GM18909 (cell line): ENCODE measurements around the gene ZNF77.
"Not testable (repeated sequence)": the region's sequence is repeated elsewhere in the genome, so short reads cannot be mapped to it uniquely, and the experiment has no call there.

Experiments used
- ATAC-seq: cut with Tn5 transposase; IDR thresholded peaks from one replicate; pipeline ENCODE4 v1.9.1; 2021; ENCODE audit warnings: mild to moderate bottlenecking; ENCODE audit not compliant: unreplicated experiment, poor library complexity

Gene ZNF77

DNA sequence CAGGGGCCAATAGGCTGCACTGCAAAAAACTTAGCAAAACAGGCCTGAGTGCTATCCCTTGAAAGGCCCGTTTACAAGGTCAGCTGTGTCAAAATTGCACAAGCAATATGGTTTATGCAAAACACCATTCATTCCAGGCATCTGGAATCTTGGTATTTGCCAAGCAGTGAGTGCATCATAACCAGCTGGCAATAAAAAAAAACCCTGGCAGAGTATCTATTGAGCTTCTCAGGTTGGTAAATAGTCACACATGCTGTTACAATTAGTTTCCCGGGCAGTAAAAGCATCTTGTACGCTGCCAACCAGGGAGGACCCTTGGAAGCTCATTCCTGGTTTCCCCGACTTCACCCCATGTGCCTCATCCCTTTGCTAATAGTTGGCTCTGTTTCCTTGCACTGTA, 21.3 kb downstream of the ZNF77 start:
- ATAC-seq: no peak

DNA sequence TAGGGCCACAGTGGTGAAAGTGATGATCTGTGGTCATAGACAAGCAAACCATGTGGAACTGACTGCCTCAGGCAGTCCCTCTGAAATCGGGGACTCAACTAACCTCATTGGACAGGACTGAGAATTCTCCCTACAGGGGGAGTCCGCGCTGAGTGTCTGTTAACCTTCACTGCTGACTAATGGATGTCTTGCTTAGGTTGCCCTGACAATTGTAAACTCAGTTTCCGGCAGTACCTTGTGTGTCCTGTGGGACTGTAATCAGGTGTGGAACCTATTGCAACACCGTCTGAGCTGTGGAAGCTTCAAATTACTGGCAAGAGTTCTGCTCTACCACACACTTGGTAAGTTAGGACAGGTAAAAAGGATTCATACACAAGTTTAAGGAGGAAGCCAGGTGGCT, 21.8 kb downstream of the ZNF77 start:
- no peak for ATAC-seq

DNA sequence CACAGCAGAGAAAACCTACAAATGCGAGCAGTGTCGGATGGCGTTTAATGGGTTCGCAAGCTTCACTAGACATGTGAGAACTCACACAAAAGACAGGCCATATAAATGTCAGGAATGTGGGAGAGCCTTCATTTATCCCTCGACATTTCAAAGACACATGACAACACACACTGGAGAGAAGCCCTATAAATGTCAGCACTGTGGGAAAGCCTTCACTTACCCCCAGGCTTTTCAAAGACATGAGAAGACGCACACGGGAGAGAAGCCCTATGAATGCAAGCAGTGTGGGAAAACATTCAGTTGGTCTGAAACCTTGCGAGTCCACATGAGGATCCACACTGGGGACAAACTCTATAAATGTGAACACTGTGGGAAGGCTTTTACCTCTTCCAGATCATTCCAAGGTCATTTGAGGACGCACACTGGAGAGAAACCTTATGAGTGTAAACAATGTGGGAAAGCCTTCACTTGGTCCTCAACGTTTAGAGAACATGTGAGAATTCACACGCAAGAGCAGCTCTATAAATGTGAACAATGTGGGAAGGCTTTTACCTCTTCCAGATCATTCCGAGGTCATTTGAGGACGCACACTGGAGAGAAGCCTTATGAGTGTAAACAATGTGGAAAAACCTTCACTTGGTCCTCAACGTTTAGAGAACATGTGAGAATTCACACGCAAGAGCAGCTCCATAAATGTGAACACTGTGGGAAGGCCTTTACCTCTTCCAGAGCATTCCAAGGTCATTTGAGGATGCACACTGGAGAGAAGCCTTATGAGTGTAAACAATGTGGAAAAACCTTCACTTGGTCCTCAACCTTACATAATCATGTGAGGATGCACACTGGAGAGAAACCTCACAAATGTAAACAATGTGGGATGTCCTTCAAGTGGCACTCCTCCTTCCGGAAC, 27.2 kb downstream of the ZNF77 start:
- no peak for ATAC-seq

DNA sequence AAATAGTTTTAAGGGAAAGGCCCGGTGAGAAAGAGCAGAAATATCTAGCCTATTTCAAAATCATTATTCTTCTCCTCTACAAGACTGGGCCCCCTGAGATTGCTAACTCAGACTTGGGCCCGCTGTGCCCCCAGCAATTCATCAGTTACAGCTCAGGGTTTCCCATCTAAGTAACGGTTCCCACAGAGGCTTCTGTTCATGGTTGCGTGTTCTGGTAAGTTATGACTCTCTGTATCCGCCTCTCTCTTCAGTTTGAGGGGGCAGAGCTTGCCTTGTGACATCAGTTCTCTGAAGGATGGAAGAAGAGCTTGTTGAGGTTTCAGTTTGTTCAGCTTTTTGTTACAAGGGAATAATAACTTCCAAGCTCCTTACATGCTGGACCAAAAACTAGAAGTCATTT, 32.5 kb downstream of the ZNF77 start:
- ATAC-seq: no peak

DNA sequence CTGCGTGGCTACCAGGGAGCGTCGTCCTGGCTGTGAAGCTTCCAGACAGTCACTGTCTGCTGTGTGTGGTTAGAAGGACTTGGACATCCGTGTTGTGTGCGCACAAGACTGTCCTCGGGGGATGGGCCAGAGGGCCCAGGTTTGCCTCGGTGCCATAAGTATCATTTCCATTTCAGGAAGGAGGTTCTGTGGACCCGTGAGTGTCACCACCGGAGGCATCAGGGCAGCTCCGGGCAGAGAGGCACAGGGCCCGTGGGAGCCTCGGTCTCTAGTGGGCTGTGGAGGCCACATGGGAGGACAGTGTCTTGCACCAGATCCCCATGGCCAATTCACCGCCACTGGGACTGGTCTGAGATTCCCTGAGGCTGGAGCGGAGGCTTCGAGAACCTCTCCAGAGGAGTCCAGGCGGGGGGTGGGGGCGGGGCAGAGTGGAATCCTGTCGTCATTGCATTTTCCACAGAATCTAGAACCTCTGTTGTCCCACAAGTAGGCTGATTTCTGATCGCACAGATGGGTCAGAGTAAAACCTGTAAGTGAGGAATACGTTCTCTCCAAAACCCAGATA, 38.1 kb downstream of the ZNF77 start:
- ATAC-seq: no peak

DNA sequence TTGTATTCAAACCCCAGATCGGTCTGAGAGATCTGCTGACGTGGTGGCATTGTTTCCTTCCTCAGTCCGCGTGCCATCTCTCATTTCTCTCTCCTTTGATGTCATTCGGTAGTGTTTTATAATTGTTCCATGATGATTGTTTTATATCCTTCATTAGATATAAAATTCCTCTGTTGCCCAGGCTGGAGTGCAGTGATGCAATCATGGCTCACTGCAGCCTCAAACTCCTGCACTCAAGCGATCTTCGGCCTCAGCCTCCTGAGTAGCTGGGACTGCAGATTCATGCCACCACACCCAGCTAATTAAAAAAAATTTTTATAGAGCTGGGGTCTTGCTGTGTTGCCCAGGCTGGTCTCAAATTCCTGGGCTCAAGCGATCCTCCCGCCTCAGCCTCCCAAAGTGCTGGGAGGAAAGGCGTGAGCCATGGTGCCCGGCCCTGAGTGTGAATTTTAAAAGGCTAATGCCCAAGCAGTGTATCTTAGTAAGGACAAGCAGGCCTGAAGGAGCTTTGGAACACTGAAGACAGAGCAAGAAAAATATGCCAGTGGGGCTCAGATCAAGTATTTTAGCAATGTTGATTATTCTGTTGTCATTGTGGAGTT, 38.8 kb downstream of the ZNF77 start:
- no peak for ATAC-seq

DNA sequence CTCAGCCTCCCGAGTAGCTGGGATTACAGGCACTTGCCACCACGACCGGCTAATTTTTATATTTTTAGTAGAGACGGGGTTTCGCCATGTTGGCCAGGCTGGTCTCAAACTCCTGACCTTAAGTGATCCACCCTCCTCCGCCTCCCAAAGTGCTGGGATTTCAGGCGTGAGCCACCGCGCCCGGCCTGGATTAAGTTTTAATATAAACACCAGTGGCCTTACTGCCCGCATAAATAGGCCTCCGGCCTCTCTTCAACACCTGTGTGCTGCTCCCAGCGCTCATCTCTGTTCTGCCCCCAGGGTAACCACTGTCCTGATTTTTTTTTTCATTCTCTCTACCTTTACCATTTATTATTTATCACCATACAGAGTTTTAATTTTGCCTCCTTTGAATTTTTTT, 41.4 kb downstream of the ZNF77 start:
- not testable (repeated sequence) for ATAC-seq

DNA sequence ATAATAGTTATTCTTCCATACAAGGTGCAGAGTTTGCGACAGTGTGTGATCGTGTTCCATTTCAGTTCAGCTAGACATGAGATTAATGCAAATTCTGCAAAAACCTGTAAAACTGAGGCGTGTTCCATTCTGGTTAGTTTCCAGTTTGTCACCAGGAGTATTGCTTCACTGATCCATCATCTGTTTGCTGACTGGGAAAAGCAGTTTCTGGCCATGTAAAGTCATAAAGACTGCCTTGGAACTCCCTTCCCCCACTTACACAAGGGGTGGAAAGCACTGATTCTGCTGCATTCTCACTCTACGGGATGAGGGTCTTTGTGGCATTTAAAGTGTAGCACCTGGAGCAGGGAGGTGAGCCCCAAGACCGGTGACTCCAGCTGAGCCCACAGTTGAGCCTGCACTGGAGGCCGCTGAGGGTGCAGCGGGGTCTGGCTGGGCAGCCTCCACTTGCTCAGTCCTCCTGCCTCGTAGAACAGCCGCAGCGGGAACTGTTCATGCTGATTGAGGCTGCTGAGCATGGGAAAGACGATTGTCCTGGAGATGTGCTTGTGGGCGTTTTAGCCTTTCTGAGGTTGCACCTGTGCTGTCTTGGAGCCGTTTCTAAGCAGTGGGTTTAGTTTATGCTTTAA, 42.1 kb downstream of the ZNF77 start:
- no peak for ATAC-seq

DNA sequence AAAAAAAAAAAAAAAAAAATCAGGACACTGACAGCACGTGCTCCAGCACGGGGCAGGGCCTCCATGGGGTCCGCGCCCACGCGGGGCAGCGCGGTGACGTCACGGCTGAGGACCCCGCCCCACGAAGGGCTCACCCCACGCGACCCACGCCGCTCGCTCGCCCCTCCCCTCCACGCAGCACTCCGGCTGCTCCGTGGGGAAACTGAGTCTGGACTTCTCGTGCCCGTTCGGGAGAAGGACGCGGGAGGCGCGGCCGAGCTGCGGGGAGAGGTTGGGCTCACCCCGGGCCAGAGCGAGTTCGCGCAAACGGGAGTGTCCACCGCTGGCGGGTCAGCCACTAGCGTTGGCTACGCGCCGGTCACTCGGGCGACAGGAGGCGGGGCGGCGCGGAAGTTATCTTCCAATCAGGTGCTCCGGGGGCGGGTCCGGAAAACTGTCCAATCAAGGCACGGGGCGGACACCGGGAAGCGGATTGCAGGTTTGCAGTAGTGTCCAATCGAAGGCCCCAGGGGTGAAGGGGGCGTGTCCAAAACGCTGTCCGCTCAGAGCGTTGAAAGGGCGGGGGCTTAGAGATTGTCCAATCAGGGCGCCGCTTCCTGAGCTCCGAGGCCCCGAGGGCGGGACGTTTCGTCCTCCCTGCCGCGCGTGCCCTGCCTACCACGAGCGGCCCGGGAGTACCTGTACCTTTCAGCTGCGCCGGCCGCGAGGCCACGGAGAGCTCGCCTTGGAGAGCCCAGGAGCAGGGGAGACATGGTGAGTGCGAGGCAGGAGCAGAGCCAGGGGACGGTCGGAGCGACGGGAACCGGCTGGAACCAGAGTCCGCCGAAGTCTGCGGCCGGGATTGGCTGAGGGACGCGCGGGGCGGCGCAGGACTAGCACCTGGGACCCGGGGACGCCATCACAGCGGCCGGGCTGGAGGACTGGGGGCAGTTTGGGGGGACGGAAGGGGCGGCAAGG, 44.2 kb downstream of the ZNF77 start, which contains the start of gene ZNF57:
ZNF57 (plus strand) TSS at position 633 of the 957 bp plus-strand sequence; CDS start at position 751, 118 bp downstream.
- ATAC-seq: peak; percentile 94

DNA sequence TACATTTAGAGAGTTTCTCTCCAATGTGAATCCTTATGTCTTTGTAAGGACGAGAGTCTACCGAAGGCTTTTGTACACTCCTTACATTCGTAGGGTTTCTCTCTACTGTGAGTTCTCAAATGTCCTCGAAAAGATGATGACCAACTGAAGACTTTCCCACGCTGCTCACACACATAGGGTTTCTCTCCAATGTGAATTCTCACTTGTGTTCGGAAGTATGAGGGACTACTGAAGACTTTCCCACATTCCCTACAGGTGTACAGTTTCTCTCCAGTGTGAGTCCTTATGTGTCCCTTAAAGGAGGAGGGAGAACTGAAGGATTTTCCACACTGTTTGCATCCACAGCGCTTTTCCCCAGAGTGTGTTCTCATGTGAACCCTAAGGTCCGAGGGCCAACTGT, 48.1 kb downstream of the ZNF77 start:
- no peak for ATAC-seq

DNA sequence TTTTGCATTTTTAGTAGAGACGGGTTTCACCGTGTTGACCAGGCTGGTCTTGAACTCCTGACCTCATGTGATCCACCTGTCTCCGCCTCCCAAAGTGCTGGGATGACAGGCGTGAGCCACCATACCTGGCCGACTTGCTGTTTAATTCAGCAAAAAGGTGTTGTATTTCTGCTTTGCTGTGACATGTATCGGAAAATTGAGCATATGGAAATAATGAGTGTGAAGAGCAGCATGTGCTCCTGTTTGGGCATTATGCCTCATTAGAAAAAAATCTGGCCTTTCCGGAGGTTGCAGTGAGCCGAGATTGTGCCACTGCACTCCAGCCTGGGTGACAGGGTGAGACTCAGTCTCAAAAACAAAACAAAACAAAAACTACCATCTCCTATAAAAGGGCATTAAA, 54.2 kb downstream of the ZNF77 start:
- ATAC-seq: not testable (repeated sequence)

DNA sequence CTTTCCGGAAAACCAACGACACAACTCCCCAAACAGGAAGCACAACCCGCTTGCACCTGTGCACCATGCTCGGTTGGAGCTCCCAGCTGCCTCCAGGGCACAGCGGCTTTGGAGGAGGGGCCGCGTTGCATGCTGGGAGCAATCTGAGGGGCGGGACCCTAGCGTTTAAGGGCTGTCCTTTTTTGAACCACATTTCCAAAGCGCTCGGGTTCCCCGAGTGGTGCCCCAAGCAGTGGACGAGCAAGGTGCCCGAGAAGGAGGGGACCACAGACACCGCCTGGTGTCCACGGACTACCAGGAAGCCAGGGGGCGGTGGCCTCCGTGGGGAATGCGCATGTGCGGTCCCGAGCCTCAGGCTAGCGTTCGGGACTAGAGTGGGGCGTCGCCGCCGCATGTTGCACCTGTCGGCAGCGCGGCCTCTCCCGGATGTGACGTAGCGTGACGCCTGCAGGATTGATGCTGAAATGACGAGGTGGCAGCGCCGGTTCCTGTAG, 56.0 kb downstream of the ZNF77 start:
- ATAC-seq: no peak

DNA sequence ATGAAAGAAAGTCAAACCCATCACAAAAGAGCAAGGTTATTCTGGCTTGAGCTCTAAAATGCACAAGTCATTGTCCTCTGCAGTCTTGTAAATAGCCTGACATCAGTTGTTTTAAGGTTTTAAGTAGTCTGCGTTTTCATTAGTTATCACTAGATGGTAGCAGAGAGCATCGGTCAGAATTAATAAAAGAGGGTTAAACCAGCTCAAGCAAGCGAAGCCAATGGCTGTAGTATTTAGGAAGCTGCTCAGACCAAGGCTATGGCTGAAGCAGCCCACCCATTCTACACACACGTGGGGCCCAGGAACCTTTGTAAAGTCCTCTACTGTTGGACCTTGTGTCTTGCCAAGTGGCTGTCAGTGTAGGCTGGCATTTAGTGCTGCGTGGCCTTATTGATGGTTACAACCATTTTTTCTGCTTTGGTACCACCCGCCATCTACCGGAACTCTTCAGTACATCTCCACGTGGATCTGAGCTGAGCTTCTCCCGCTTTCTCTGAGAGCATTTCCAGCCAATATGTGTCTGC, 57.3 kb downstream of the ZNF77 start:
- no peak for ATAC-seq

DNA sequence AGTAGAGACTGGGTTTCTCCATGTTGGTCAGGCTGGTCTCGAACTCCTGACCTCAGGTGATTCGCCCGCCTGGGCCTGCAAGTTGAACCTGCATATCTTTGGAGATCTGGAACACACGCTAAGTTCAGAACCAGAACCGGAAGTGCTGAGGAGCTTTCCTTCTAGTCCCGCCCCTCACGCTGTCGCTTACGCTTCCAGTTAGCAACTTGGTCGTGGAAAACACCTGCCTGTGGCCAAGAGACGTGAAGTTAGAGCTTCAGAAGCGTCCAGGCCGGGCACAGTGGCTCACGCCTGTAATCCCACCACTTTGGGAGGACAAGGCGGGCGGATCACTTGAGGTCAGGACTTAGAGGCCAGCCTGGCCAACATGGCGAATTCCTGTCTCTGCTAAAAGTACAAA, 59.0 kb downstream of the ZNF77 start:
- no peak for ATAC-seq

DNA sequence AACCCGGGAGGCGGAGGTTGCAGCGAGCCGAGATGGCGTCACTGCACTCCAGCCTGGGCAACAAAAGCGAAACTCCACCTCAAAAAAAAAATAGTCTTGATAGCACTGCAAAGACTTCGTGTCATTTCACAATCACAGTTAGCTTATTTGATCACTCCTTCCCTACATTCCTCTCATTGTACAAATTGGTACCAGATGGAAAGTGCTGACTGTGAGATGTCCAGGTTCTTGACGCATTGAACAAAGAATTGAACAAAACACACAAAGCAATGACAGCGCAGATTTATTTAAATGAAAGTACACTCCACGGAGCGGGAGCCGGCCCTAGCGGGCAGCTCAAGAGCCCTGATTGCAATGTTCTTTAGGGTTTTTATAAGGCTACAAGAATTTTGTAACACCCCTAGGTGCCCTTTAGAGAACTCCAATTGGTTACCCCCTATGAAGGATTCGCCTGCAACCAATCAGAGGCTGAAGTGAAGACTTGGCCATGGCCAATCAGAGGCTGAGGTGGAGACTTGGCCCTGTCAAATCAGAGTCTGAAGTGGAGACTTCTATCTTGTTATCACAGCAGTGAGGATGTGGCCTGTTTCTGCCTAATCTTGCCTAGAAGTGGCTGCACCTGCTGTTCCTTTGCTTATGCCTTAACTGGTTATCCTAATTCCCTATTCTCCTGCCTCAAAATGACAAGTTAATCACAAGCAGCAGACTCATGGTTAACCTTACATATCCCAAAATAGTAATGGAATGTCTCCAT, 60.9 kb downstream of the ZNF77 start:
- ATAC-seq: no peak
